Cardiac muscle cell (in vitro differentiated cells and primary cell): ENCODE data around the gene SOX6. TPM values are rescaled to one million over a fixed set of nuclear protein-coding genes. Genes with fewer than 3 reads are reported as not detected.
"Not testable (repeated sequence)": the region's sequence is repeated elsewhere in the genome, so short reads cannot be mapped to it uniquely, and the experiment has no call there.

Experiments used
- DNase-seq, 2 donors: peaks; one replicate each; pipeline versions ENCODE4 v3.0.0 to v3.0.0-alpha.2; 2010 to 2017; ENCODE audit warnings: low read depth in 1 of 2, low spot score in 1 of 2
- H3K27ac ChIP-seq: fragments of 200-600 bp; sonication (generic); 2 replicates; pipeline ENCODE4 v1.5.1; 2016
- H3K27me3 ChIP-seq: fragments of 200-600 bp; sonication (generic); 2 replicates; pipeline ENCODE4 v1.6.0; 2016; ENCODE audit warnings: control low read depth
- H3K36me3 ChIP-seq: fragments of 200-600 bp; sonication (generic); 2 replicates; pipeline ENCODE4 v1.5.1; 2016; ENCODE audit warnings: control low read depth
- H3K4me1 ChIP-seq: fragments of 200-600 bp; sonication (generic); 2 replicates; pipeline ENCODE4 v1.8.1; 2017; ENCODE audit warnings: low read depth, mild to moderate bottlenecking, mixed run types
- H3K4me3 ChIP-seq: fragments of 200-600 bp; sonication (generic); 2 replicates; pipeline ENCODE4 v1.5.1; 2016; ENCODE audit warnings: mild to moderate bottlenecking
- H3K9me3 ChIP-seq: fragments of 200-600 bp; sonication (generic); 2 replicates; pipeline ENCODE4 v1.5.1; 2017; ENCODE audit warnings: low read depth, mild to moderate bottlenecking, control low read depth
- CTCF ChIP-seq: IDR thresholded peaks from 2 replicates; pipeline ENCODE4 v1.5.1; 2012; ENCODE audit warnings: low read depth, mild to moderate bottlenecking, low read length
- polyA plus RNA-seq: library from polyadenylated mRNA; unstranded; fragments of >200 nt; fragmentation: Nextera tagmentation; extraction: Ambion mirVana; gene quantifications from 2 replicates; pipeline ENCODE4 v1.2.1, GENCODE V29; 2016
- total RNA-seq: library from RNA; depleted of rRNA; stranded (reverse); fragments of >200 nt; gene quantifications from 2 replicates; pipeline ENCODE4 v1.2.3, GENCODE V29; 2016

The SOX6 gene
- total and polyA plus RNA-seq, 2 experiments from 2014 or later: 7.0 to 9.6 TPM

DNA sequence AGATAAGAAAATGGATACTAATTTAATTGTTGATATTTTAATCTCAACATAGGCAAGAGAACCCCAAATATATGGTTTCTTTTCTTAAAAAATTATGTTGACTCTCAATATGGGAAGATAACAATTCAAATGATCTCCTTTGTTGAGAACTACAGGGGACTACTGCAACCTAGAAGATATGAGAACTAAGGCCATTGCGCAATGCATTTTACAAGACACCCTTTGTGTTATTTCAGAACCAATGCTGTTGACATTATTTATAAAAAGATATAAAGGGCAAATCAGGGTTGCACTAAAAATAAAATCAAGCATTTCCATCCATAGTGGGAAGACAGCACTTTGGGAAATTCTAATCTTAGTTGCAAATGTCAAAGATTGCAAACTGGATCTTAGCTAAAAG lies 322.3 kb downstream of the SOX6 start:
- H3K9me3 ChIP-seq: no peaks in the 10 kb centered on the region
- H3K4me1 ChIP-seq: peaks cover 5% of the 10 kb centered on the region
- no peaks in the 10 kb centered on the region for H3K27me3 ChIP-seq
- no peak for TF ChIP-seq CTCF
- no peak overlapping the region for H3K27ac ChIP-seq
- no peaks in the 10 kb centered on the region for H3K36me3 ChIP-seq
- H3K4me3 ChIP-seq: no peak overlapping the region
- DNase-seq: peak in 1 of 2 donors; percentile 35

GRCh38 chr11:16032974-16033373 lies 323.4 kb downstream of the SOX6 start:
- DNase-seq: no peak
- Histone ChIP-seq H3K4me3 (no peak overlapping the region), H3K27ac (no peak overlapping the region), H3K9me3 (no peaks in the 10 kb centered on the region), H3K27me3 (no peaks in the 10 kb centered on the region), H3K4me1 (peaks cover 5% of the 10 kb centered on the region), H3K36me3 (no peaks in the 10 kb centered on the region)
- TF ChIP-seq CTCF: no peak

DNA sequence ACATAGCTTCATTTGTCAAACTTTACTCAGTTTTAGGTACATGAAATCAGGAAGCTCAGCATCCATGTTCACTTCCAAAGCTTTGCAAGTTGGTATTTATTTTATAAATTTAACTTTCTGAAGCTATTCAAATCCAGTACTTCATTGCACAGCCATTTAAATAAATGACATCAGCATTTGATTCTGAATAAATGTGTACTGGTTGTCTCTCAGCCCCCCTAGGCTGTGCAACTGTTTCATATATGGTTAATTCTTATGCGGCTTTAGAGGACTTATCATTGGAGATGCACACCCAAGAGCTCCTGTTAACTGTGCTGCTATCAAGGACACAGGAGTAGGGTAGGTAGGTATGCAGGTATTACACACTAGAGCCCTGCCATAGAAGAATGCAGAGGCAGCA lies 325.1 kb downstream of the SOX6 start:
- no peak for DNase-seq
- H3K9me3 ChIP-seq: no peaks in the 10 kb centered on the region

DNA sequence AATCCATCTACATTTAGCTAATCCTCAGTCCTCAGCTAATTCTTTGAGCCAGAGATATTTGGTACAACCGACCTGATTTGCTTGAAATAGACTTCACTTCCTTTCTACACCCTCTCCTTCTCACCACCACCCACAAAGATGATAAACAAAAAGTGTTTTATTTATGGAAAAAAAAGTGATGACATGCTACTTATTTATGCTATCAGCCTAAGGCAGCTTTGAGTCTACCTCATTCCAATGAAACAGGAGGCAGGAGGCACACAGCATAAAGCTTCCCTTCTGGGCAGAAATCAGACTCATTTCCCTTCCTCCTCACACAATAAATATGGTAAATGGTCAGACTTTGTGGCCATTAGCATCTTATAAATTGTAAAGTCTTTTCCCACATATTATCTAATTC lies 325.7 kb downstream of the SOX6 start:
- Histone ChIP-seq H3K36me3 (no peaks in the 10 kb centered on the region), H3K27ac (no peak overlapping the region), H3K4me1 (peaks cover 20% of the 10 kb centered on the region), H3K27me3 (no peaks in the 10 kb centered on the region), H3K4me3 (no peak overlapping the region), H3K9me3 (no peaks in the 10 kb centered on the region)
- no peak for TF ChIP-seq CTCF
- DNase-seq: no peak

More for the DNA sequence above, 325.1 kb downstream of the SOX6 start:
- TF ChIP-seq CTCF: no peak
- no peak overlapping the region for H3K27ac ChIP-seq
- H3K4me3 ChIP-seq: no peak overlapping the region
- H3K4me1 ChIP-seq: peaks cover 15% of the 10 kb centered on the region
- H3K27me3 ChIP-seq: no peaks in the 10 kb centered on the region
- H3K36me3 ChIP-seq: no peaks in the 10 kb centered on the region

DNA sequence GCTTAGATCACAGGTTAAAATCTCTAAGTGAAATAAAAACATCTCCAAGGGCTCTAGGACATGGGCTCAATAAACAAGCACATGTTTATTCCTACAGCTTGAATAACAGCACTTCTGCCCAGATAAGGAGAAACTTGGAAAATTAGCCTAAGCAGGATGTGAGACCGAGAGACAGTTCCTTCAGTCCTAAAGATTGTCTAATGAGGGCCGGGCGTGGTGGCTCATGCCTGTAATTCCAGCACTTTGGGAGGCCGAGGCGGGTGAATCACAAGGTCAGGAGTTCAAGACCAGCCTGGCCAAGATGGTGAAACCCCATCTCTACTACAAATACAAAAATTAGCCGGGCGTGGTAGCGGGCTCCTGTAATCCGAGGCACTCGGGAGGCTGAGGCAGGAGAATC lies 327.2 kb downstream of the SOX6 start:
- H3K4me1 ChIP-seq: peaks cover 33% of the 10 kb centered on the region
- not testable (repeated sequence) for H3K27ac ChIP-seq, H3K4me3 ChIP-seq, H3K9me3 ChIP-seq, DNase-seq, H3K36me3 ChIP-seq, H3K27me3 ChIP-seq

GRCh38 chr11:16028419-16028818 lies 327.9 kb downstream of the SOX6 start:
- Histone ChIP-seq H3K4me3 (no peak overlapping the region), H3K27ac (no peak overlapping the region), H3K9me3 (no peaks in the 10 kb centered on the region), H3K36me3 (no peaks in the 10 kb centered on the region), H3K4me1 (peaks cover 35% of the 10 kb centered on the region), H3K27me3 (no peaks in the 10 kb centered on the region)
- TF ChIP-seq CTCF: no peak
- peak in 1 of 2 donors; percentile 61 for DNase-seq
